Activated B cell treated with CpG ODN at 0.5 μM for 24 hours (primary cell): ENCODE measurements around the gene SLC10A6. TPM values are rescaled to one million over a fixed set of nuclear protein-coding genes. Genes with fewer than 3 reads are reported as not detected.

Experiments used
- ATAC-seq: fragments of 200-7000 bp; cut with Tn5 transposase; one replicate; pipeline ENCODE4 v1.10.0; 2021; ENCODE audit warnings: low read depth, mild to moderate bottlenecking, moderate library complexity
- CTCF ChIA-PET: fragments of 350-600 bp; sonication (Branson Sonifier 250); formaldehyde crosslinking; loops from one replicate; lab custom pipeline; 2021; ENCODE audit warnings: antibody characterized with exemption; lab: Charles Lee
- POLR2A ChIA-PET: fragments of 350-600 bp; sonication (Branson Sonifier 250); formaldehyde crosslinking; loops from one replicate; lab custom pipeline; 2021; ENCODE audit warnings: antibody characterized with exemption; lab: Charles Lee
- DNase-seq: peaks from one replicate; pipeline ENCODE4 v3.0.0; 2022
- H3K27ac Mint-ChIP-seq: one replicate; pipeline ENCODE4 v1.8.0; 2020; ENCODE audit warnings: mixed read lengths
- H3K27me3 Mint-ChIP-seq: one replicate; pipeline ENCODE4 v1.8.0; 2021; ENCODE audit warnings: mixed read lengths
- H3K36me3 Mint-ChIP-seq: one replicate; pipeline ENCODE4 v1.8.0; 2021; ENCODE audit warnings: low read depth, mixed read lengths
- H3K4me1 Mint-ChIP-seq: one replicate; pipeline ENCODE4 v1.8.0; 2021; ENCODE audit warnings: mixed read lengths
- H3K4me3 Mint-ChIP-seq: one replicate; pipeline ENCODE4 v1.8.0; 2020; ENCODE audit warnings: mild to moderate bottlenecking, mixed read lengths
- H3K9me3 Mint-ChIP-seq: one replicate; pipeline ENCODE4 v1.8.0; 2020; ENCODE audit warnings: mixed read lengths
- CTCF ChIP-seq: fragments of 200-600 bp; IDR thresholded peaks from one replicate; pipeline ENCODE4 v1.8.0; 2022; ENCODE audit warnings: antibody characterized with exemption, mild to moderate bottlenecking
- intact Hi-C: fragments of 100-400 bp; cut with micrococcal nuclease; formaldehyde crosslinking; loops from one replicate; pipeline ENCODE4 v1.15.1; 2024
- total RNA-seq: library from RNA; stranded (reverse); gene quantifications from 2 replicates; pipeline ENCODE4 v1.2.3, GENCODE V29; 2022

The SLC10A6 gene
- total RNA-seq, 1 donor from 2014 or later, result 0.44 TPM

GRCh38 chr4:86848136-86848535 is 1.0 kb downstream of the SLC10A6 start:
- CTCF ChIA-PET, result no interaction called here
- DNase-seq, result no peak
- no peaks in the 10 kb centered on the region for H3K27me3 Mint-ChIP-seq
- POLR2A ChIA-PET, result no interaction called here
- no peaks in the 10 kb centered on the region for H3K36me3 Mint-ChIP-seq
- intact Hi-C loops, result no loop called here
- H3K4me1 Mint-ChIP-seq, result no peaks in the 10 kb centered on the region
- H3K27ac Mint-ChIP-seq, result no peak overlapping the region
- H3K9me3 Mint-ChIP-seq, result no peaks in the 10 kb centered on the region
- no peak overlapping the region for H3K4me3 Mint-ChIP-seq
- no peak for ATAC-seq
- TF ChIP-seq CTCF, result no peak

GRCh38 chr4:86847571-86847970 is 1.6 kb downstream of the SLC10A6 start:
- ATAC-seq, result no peak
- no peak for DNase-seq
- H3K9me3 Mint-ChIP-seq, result no peaks in the 10 kb centered on the region
- no peaks in the 10 kb centered on the region for H3K4me1 Mint-ChIP-seq
- no peak overlapping the region for H3K4me3 Mint-ChIP-seq
- intact Hi-C loops, result no loop called here
- no peaks in the 10 kb centered on the region for H3K27me3 Mint-ChIP-seq
- no peak for TF ChIP-seq CTCF
- POLR2A ChIA-PET, result no interaction called here
- no peaks in the 10 kb centered on the region for H3K36me3 Mint-ChIP-seq
- CTCF ChIA-PET, result no interaction called here
- no peak overlapping the region for H3K27ac Mint-ChIP-seq

GRCh38 chr4:86846921-86847320 is 2.3 kb downstream of the SLC10A6 start:
- POLR2A ChIA-PET, result no interaction called here
- no peak for ATAC-seq
- TF ChIP-seq CTCF, result no peak
- intact Hi-C loops, result no loop called here
- no peak overlapping the region for H3K4me3 Mint-ChIP-seq
- no peaks in the 10 kb centered on the region for H3K9me3 Mint-ChIP-seq
- H3K27ac Mint-ChIP-seq, result no peak overlapping the region
- CTCF ChIA-PET, result no interaction called here
- H3K4me1 Mint-ChIP-seq, result no peaks in the 10 kb centered on the region
- no peak for DNase-seq
- no peaks in the 10 kb centered on the region for H3K27me3 Mint-ChIP-seq
- no peaks in the 10 kb centered on the region for H3K36me3 Mint-ChIP-seq

- Mint-ChIP-seq H3K36me3 (no peaks in the 10 kb centered on the region), H3K27me3 (no peaks in the 10 kb centered on the region), H3K9me3 (no peaks in the 10 kb centered on the region), H3K4me1 (no peaks in the 10 kb centered on the region), H3K4me3 (no peak overlapping the region), H3K27ac (no peak overlapping the region)
- no peak for TF ChIP-seq CTCF
- no peak for ATAC-seq
- ChIA-PET CTCF (no interaction called here), POLR2A (no interaction called here)
- DNase-seq, result no peak
- intact Hi-C loops, result no loop called here
These were observed 3.6 kb downstream of the SLC10A6 start for GRCh38 chr4:86845593-86845992.

- ATAC-seq (no peak), DNase-seq (no peak)
- ChIA-PET CTCF (no interaction called here), POLR2A (no interaction called here)
- Mint-ChIP-seq H3K9me3 (no peaks in the 10 kb centered on the region), H3K4me1 (no peaks in the 10 kb centered on the region), H3K36me3 (no peaks in the 10 kb centered on the region), H3K27me3 (no peaks in the 10 kb centered on the region), H3K27ac (no peak overlapping the region), H3K4me3 (no peak overlapping the region)
- intact Hi-C loops, result no loop called here
- no peak for TF ChIP-seq CTCF
These were observed 7.9 kb downstream of the SLC10A6 start for GRCh38 chr4:86841309-86841708.
